ENCODE data around the gene ARID5B.

Gene ARID5B

DNA sequence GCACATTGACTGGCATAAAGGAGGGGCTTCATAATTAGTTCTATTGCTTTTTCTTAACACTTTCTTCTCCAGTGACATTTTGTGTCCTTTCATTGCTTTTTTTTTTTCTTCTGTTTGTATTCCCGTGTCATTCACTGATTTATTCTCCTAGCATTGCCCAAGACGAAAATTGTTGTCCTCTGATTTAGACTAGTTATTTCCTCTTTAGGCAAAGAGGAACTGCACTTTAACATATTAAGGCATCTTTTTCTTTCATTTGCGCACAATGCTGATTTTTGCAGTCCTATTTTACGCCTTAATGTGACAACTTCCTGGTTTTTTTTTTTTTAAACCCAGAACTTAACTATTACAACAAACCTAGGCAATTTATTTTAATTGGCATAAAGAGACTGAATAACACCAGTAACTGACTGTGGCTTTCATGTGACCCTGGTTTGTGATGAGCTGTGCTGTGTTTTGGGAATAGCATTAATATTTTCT is 39.7 kb downstream of the ARID5B start:
- DNase-seq (ENCODE audit: low read depth, low spot score) = no peak

DNA sequence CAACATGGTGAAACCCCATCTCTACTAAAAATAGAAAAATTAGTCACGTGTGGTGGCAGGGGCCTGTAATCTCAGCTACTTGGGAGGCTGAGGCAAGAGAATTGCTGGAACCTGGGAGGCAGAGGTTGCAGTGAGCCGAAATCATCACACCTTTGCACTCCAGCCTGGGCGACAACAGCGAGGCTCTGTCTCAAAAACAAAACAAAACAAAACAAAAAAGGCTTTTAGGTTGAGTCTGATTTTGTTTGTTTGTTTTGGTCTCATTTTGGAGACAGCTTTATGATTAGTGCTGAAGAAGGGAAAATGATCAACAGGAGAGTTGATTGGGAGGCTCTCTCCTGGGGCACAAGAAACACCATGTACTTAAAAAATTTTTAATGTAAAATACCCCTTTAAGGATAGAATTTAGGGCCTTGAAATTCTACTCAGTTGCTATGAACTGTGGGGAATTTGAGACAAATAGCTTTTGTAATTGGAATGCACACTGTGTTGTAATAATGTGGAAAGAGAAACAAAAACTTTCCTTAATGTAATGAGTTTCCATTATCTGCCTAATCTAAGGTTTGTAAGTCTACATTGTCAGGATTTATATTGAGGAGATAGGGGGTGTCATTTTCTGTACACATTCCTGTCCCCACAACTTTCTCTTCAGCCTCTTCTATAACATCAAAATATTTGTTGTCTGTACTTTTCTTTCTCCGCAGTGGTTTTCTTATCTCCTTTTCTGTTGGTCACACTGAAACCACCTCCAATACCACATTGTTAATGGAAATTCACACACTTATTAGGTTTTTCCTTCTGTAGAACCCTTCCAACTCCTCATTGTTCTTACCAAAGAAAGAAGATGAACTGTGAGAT is 41.3 kb downstream of the ARID5B start:
- no peak for DNase-seq (ENCODE audit: low read depth, low spot score)

DNA sequence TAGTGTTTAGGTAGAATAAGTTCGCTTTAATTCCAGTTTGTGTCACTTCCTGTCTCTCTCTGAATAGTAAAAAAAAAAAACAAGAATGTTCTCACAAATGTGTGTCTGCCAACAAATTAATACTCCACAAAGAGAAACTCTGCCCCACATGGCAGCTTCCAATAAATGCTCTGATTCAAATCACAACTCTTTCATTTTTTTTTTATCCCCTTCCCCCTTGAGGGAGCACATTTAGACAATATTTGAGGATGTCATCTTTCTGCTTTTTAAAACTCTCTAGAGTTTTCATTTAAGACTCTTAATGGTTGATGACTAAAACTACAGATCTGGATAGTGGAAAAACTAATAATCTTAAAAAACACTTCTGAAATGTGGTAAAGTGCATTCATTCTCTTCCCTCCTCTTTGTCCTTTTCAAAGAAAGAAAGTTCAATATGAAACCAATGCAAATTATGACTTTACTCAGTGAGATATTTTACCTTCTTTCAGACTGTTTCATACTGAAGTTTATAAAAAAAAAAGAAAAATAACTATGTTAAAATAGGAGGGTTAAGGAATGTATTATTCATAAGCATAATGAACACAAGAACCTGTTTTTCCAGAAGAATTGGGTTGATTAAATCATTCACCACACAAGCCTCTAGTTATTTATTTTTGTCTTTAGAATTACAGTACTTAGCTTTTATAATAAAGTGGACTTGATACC is 42.3 kb downstream of the ARID5B start:
- DNase-seq (ENCODE audit: low read depth, low spot score) = no peak

DNA sequence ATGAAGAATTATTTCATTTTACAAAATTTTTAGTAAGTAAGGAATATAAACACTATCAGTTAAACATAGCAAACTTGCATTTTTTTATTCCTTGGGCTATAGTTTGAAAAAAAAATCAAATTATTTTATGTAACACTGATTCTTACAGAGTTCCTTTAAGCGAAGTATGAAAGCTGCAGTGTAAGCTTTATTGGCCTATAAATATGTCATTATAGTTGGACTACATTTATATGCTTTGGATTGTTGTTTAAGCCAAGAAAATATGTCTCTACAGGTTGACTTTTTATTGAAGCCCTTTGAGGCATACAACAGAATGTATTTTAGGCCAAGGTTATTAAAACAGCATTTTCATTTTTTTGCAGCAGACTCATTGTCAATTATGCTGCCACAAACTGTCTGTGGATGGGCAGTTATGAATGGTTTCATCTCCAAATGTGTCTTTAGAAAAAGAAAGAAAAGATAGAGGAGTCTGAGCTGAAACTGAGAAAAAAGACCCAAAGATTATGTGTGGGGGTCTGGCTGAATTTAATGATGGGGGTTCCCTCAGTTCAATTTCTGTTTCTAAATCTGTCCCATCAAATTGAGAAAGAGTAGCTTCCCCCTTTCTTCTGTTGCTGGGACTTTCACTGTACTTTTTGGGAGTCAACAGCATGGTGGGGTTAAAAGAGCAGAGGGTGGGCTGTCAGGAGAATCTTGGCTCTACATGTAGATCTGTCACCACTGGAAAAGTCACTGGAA is 43.1 kb downstream of the ARID5B start:
- DNase-seq (ENCODE audit: low read depth, low spot score) = no peak

DNA sequence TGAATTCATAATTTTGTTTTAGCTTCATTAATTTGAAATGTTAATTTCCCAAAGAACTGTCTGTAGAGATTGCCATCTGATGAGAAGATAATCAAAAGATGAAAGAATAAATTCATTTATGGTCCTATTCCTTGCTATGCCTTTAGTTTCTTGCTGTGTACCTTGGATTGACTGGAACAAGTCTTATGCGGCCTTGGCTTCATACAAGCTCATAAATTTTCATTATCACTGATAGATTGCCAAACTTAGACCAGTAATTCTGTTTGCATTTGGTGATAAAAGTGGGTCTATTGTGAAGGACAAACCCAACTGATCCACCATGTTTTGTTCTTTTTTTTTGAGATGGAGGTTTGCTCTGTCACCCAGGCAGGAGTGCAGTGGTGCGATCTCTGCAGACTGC is 48.2 kb downstream of the ARID5B start:
- no peak for DNase-seq (ENCODE audit: low read depth, low spot score)

DNA sequence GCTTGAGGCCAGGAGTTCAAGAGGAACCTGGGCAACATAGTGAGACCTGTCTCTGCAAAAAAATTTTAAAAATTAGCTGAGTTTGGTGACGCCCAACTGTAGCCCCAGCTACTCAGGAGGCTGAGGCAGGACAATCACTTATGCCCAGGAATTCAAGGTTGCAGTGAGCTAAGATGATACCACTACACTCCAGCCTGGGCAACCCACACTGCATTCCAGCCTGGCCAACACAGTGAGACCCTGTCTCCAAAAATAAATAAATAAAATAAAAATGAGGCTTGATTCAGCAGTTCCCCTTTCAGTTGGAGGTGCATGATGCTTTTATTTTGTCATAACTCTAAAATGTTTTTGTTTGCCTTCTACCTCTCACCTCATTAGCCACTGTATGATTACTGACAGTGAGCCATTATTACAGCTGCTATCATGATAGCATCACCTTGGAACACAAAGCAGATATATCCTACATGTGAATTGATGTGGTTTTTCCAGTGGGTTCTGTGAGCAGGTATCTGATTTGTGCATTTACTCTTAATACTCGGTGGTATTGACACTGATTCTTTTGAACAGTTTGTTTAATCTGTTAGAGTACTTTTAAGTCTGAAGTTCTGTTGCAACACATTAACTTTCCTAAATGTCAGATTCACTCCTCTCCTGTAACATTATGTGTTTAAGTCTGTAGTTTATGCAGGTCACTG is 49.1 kb downstream of the ARID5B start:
- DNase-seq (ENCODE audit: low read depth, low spot score) = no peak

DNA sequence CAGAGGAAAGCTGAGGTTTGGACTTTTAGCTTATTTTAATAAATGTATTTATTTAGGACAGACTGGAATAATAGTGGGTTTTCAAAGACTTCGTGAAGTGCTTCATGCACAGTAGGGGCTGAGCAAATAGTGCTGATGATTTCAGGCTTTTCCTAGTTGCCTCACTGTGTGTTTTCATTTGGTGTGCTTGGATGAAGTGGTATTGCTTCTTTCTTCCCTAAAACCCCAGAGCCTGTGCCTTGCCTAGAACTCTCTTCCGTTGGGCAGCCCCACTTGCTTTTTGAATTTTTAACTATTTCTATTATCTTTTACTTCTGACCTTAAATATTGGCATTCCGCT is 49.6 kb downstream of the ARID5B start:
- DNase-seq (ENCODE audit: low read depth, low spot score) = no peak

DNA sequence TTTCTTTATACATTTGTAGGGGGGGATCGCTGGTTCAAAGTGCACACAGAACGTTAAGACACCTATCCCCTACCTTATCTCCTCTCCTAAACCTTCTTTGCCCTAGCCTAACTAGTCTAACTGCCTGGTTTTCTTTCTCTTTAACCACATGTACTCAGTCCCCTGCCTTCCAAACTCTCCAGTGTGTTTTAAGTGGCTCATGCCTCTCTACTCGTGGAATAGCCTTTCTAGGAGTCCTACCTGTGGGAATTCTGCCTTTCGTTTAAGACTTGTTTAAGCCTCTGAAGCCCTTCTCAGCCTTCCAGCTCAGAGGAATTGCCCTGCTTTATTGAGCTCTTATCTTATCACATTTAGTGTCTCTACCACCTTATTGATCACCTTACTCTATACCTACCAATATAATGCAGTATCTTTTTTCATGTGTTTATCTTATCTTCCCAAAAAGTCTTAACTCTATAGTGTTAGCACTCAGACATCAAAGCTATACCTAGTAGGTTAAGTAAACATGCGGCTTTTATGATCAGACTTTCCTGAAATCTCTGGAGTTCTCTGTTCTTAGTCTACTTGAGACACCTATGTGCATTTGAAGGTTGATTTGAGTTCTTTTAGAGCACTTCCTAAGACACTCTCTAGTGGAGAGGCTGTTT is 50.7 kb downstream of the ARID5B start:
- no peak for DNase-seq (ENCODE audit: low read depth, low spot score)

DNA sequence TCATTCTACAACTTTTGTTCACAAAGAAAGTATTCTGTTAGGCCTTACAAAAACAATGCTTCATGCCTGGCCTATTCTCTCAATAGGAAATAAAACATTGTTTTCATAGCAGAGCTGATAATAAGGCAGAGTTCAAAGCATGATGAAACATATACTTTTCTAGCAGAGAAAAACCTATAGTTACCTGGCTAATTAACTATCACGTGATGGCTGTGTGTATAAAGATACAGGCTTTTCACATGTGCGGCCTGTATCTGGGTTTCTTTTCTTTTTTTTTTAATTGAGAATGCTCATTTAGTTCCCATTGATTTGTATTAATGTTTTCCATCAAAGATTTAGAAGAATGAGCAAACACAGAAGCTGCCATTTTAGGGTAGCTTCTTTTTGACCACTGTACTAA is 51.7 kb downstream of the ARID5B start:
- DNase-seq (ENCODE audit: low read depth, low spot score) = no peak

DNA sequence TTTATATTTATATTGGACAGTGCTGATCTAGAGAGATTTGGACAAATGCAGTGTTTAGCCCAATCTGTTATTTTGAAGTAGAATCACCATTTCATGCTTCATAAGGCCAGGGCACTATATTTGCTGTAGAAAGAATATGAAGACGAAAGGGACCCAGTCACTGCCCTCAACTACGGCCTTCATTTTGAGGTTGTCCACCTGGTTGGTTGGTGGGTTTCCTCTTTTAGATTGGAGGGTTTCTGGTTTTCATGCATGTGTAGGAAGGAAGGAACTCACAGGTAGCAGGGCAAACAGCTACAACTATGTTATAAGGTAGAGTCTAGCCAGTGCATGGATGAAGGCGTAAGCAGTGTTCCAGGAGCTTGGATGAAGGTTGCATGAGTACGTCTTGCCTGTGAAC is 56.3 kb downstream of the ARID5B start:
- no peak for DNase-seq (ENCODE audit: low read depth, low spot score)

DNA sequence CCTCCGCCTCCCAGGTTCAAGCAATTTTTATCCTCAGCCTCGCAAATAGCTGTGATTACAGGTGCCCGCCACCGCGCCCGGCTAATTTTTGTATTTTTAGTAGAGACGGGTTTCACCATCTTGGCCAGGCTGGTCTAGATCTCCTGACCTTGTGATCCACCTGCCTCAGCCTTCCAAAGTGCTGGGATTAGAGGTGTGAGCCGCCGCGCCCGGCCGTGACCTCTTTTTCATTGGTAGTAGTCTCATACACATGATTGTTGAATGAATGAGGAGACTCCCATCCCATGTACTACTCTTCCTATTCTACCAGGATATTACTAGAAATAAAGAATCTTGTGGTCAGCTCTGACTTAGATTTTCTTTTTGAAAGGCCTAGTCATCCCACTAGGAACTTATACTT is 56.8 kb downstream of the ARID5B start:
- DNase-seq (ENCODE audit: low read depth, low spot score) = no peak

DNA sequence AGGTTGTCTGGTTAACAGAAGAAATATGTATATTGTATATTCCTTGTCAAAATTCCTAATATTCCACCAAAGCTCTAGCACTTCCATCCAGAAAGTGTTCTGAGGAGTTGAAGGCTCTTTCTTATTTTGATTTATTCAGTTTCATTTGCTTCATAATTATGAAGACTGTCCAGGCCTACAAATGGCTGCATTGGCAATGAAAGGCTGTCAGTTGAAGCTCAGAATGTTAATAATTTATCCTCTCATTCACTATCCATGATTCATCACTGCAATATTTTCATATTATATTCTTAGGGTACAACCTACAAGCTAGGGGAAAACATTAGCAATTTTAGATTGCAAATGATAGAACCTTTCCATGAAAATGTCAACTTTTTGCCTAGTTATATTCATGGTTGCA is 57.3 kb downstream of the ARID5B start:
- no peak for DNase-seq (ENCODE audit: low read depth, low spot score)

DNA sequence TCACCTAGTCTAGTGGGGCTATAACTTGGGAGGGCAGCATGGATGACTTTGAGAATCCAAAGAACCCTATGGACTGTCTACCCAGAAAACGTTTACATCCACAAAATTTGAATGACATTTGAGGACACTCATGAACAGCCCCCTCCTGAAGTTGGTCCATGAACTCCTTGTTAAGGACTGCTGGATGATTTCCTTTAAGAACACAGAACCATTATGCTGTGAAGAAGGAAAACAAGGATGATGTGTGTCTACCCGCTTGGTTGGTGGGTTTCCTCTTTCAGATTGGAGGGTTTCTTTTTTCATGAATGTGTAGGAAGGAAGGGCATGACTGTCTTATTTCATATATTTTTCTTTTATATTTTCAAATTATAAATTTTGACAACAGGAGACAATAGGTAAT is 58.3 kb downstream of the ARID5B start:
- DNase-seq (ENCODE audit: low read depth, low spot score) = no peak

DNA sequence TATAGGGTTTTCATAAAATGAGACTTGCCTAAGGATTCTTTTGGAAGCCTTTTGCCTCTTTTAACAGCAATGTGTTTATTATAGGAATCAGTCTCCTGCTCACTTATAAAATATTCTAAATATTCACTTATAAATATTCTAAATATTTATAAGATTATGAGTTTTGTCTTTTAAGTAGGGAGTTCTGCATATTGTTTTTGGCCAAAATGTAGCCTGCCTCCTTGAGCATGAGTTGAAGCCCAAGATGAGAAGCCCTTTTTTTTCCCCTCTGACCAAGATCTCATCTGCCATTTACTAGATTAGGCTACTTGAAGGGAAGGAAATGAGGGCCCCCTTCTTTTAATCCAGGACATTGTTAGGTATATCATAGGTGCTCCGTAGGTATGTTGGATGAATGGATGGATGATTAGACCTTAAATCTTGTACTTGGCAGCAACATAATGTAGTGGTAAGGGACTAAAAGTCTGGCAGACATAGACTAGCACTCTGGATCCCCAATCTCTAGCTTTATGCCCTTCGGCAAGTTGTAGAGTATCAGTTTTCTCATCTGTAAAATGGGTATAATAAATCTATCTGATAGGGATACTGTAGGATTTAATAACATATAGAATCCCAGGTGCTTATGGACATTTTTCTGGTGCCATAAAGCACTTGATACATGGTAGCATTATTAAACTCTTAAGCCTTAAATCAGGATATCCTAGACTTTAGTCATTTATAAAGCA is 59.1 kb downstream of the ARID5B start:
- DNase-seq (ENCODE audit: low read depth, low spot score) = no peak

DNA sequence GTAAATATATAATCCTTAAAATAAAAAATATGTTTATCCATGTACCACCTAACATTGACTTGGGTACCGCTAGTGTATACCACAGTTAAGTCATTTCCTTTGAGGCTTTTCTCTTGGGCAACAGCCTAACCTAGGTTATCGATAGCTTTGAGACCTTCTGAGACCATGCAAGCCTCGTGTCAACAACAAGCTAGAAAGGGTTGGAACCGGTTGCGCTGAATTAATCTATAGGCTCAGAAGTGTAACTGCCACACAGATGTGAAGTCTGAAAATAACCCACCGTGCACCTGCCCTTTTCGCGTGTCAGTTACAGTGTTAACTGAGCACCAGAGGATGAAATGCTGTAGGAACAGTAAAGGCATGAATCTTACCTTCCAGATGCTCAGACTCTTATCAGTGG is 59.8 kb downstream of the ARID5B start:
- DNase-seq (ENCODE audit: low read depth, low spot score) = no peak

DNA sequence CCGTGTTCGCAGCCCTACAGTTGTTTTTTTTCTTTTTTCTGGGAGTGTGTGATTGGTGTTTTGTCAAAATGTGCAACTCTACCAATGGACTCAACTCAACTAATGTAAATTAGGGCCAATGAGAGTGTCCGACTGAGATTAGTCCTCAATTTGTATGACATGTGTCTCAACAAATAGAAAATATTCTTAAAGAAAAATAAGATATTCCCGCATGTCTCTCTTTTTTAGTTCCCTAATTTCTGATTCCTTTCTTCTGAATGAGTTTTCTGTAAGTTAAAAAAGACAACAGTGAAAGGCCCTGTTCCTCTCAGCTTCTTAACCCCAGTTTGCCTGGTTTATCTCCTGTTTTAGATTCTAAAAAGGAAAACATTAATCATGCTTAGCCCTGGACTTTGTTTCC is 61.5 kb downstream of the ARID5B start:
- DNase-seq (ENCODE audit: low read depth, low spot score) = no peak

DNA sequence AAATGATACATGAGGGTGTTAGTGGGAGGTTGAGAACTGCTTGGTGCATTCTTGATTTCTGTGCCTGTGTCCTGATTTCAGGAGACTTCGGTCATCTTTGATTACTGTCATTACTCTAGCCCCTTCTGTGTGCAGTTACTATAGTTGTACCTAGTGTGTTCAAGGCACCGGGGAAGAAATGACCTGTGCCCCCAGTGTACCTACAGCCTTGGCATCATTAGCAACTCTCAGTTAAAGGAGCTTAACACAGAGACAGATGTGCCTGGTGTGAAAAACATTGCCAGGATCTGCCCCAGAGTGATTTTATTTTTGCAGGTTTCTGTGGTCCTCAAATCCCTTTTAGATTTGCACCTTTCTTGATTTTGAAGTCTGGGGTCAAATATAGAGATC is 62.2 kb downstream of the ARID5B start:
- no peak for DNase-seq (ENCODE audit: low read depth, low spot score)

DNA sequence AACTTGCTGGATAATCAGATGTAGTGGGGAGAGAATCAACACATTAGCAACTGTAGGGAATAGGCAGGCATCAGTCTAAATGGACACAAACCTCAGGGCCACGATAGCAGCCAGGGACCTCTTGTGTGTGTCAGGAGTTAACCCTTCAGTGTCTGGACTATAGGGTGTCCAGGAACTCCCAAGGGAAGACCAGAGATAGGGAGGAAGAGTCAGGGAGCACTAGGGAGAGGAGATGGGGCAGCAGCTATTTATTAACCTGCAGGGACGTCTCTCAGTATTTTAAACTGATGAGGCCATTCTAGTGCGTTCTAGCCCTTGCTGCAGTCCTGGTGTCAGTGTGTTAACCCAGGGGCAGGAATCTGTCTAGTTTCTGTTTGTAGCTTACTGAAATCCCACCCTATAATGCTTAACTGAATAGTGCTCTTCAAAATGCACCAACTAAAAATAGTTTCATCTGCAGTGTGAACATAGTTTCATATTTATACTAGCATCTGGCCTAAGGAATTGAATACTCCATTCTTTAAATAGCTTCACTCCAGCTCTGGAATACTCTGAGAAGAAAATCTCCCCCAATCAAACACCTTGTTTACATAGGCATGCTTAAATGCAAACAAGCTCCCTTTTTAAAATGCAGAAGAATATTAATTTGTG is 62.7 kb downstream of the ARID5B start:
- DNase-seq (ENCODE audit: low read depth, low spot score) = no peak

DNA sequence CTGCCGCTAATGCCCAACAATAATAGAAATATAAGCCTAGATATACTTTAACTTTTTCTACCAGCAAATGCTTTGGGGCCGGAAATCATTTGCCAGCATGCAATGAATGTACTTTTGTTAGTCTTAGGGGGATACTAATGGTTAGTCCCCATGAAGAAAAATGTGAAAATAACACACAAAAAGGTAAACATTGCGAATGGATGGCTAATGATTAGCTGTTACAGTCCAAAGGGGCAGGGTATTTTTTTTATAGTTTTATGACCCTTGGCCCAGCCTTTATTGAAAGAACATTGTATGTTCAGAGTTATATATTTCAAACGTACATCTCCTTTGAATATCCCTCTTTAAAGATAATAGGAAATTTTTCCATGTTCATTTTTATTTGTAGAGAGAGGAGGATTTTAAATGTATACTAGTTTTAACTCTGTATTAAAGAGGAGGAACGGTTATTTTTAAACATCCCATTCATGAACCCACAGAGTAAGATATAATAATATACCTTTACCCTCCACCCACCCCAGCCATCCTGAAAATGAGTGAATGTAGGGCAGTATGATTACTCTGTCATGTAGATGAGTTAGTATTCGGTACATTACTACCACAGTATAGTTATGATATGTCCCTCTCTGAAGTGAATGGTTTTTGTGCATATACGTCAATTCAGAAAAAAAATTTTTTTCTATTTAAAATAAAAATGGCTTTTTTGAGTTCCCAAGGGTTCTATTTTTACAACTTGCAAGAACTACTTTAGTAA is 63.6 kb downstream of the ARID5B start:
- no peak for DNase-seq (ENCODE audit: low read depth, low spot score)
